GM18861 (cell line): ENCODE measurements around the gene DPYSL5.
"Not testable (repeated sequence)": the region's sequence is repeated elsewhere in the genome, so short reads cannot be mapped to it uniquely, and the experiment has no call there.

Experiments
- ATAC-seq: cut with Tn5 transposase; IDR thresholded peaks from one replicate; pipeline ENCODE4 v1.9.1; 2021; ENCODE audit not compliant: unreplicated experiment

The DPYSL5 gene

DNA sequence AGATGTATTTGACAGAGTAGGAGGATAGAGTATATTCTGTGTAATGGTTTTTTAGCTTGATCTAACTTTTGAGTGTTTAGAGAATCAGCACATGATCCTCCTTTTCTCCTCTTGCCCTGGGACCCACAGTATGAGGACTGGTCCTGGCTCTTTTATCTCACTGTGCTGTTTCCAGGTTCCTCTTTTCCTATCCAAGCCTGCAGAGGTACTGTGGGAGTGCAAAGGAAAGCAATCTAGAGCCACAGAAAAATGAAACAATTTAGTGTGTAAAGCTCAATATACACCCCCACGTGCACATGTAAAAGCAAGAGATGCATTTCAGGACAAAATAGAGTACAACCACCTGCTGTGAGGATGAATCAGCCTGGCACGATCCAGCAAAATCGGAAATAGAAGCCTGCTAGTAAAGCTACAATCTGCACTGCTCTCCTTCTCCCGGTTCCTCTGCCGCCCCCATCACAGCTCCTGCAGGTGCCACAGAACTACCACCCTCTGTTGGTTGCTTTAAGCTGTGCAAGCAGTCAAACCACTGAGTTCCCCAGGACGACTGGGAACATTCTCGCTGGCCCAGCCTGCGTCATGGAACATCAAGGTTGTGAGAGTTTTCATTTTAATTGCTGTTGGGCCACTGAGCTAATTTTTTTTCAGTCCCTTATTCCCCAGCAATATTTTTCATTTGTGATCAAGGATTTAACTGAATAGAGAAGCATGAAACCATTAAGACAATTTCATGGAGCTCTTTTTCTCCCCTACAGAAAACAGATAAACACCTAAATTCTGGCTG lies 74.7 kb downstream of the DPYSL5 start:
- no peak for ATAC-seq

- ATAC-seq, result not testable (repeated sequence)
Measured at GRCh38 chr2:26923189-26923466, 75.2 kb downstream of the DPYSL5 start.

DNA sequence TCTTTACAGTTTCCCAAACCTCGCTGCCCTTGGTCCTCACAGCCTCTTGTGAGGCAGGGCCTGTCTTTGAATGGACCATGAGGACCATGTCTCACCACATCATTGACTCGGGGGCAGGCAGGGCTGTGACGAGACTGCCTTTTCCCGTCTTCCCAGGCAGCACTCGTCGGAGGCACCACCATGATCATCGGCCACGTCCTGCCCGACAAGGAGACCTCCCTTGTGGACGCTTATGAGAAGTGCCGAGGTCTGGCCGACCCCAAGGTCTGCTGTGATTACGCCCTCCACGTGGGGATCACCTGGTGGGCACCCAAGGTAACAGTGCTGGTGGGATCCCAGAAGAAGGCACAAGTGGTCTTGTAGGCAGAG lies 76.8 kb downstream of the DPYSL5 start:
- no peak for ATAC-seq

DNA sequence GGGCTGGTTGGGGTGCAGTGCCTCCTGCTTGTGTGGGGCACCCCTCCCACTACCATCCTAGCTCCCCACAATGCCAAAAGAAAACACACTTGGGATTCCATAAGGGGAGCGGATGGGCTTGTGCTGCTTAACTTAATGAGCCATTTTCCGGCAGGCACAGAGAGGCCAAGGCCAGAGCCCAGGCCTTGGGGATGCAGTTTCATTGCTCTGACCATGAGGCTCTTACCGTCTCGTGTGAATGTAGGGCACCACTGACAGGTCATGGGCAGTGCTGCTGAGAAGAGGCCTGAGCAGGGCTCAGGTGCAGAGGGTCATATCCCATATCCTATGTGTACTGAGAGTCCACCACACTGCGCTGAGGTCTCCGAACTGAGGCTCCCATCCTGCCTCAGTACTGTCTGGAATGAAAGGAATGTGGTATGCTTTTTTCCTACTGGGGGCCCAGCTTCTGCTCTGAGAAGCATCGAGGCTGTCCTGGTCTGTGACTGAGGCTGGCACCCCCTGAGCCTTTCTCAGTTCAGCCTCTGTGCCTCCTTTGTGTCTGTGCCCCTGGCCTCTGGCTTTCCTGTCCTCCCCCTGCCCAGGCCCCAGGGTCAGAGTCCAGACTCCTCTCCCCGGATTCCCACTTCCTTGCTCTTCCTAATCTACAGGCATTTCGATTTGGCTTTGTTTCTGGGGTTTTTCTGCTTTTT lies 77.3 kb downstream of the DPYSL5 start:
- no peak for ATAC-seq

GRCh38 chr2:26927221-26927620 lies 79.3 kb downstream of the DPYSL5 start:
- ATAC-seq, result no peak

DNA sequence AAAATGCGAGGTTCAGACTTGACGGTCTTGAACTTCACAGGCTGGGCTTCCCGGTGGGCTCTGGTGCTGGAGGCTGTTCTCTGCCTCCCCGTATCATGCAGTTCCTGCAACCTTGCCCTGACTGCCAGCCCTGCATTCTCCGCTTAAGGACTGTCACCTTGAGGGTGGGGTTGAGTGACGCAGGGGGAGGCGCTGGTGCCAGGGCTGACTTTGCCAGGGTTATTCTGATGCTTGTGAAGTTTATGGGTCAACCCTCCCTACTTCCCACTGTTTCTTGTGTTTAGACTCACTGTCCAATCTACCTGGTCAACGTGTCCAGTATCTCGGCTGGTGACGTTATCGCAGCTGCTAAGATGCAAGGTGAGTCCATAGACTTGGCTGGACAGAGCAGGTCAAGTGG lies 85.0 kb downstream of the DPYSL5 start:
- ATAC-seq, result no peak

- ATAC-seq, result no peak
Measured at GRCh38 chr2:26933431-26934334, 85.8 kb downstream of the DPYSL5 start.

DNA sequence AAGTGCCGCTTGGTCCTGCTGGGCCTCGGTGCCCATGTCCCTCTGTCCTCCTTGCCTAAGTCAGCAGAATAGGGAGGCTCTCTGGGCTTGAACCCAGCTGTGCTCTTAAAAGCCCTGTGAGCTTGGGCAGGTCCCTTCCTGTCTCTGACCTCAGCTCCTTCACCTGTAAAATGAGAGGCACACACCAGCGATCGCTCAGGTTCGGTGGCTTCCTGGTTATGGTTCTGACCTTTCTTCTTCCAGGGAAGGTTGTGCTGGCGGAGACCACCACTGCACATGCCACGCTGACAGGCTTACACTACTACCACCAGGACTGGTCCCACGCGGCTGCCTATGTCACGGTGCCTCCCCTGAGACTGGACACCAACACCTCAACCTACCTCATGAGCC lies 86.4 kb downstream of the DPYSL5 start:
- no peak for ATAC-seq

DNA sequence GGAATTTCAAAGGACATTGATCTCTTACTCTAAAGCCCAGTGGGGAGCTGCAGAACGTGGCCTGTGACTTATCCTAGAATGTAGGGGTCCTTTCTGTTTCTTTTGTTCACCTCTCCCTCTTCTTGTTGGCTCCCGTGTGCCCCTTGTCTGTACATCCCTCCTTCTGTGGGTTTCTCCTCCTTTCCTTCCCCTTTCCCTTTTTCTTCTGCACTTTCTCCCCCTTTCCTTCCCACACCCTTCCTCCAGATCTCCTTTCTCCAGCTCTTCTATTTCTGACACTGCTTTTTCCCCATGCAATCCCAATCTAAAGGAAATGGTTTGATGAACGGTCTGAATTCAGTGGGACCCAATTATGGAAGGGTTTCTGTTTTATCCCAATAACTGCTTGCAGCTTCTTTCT lies 87.1 kb downstream of the DPYSL5 start:
- no peak for ATAC-seq

GRCh38 chr2:26936855-26937254 lies 88.9 kb downstream of the DPYSL5 start:
- ATAC-seq, result no peak

- ATAC-seq, result no peak
Measured at GRCh38 chr2:26938399-26939118, 90.6 kb downstream of the DPYSL5 start.

- no peak for ATAC-seq
Measured at GRCh38 chr2:26940001-26940400, 92.1 kb downstream of the DPYSL5 start.

DNA sequence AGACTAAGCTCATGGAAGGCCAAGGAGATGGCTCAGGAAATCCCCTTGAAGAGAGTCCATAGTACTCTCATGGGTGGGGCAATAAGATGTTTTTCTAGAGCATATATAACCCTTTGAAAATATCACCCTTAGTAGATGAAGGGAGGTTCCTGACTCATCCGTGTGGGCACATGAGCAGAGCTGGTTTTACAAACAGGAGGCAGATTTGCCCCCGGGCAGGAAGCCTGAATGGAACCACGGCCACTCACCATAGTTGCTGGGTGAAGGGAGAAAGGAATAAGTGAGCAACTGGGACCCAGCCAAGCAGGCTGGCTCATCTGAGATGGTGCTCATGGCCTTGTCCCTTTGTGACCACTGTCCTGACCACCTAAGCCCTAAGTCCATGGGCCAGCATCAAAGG lies 93.6 kb downstream of the DPYSL5 start:
- no peak for ATAC-seq

DNA sequence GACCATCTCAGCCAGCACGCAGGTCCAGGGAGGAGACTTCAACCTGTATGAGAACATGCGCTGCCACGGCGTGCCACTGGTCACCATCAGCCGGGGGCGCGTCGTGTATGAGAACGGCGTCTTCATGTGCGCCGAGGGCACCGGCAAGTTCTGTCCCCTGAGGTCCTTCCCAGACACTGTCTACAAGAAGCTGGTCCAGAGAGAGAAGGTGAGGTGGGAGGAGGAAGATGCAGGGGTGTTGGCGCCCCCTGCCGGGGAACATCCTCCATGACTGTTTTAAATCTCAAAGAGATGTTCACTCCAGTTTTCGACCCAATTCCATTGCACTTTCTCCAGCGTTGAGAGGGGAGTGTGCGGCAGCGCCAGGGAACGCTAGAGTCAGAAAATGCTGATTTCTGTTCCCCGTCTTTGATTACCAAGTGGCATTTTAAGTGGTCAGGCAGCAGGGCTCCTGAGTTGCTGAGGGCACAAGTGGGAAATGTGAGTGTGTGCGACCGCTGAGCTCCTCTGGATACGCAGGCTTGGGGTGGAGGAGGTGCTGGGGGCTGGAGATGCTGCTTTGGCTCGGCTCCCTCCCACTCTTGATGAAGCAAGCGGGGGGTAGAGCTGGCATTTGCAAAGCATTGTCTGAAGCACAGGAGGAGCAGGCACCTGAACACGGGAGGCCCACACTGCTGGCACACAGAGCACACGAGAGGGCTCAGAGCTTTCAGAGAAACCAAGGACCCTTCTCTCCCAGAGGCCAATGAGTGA lies 94.8 kb downstream of the DPYSL5 start:
- ATAC-seq, result no peak

DNA sequence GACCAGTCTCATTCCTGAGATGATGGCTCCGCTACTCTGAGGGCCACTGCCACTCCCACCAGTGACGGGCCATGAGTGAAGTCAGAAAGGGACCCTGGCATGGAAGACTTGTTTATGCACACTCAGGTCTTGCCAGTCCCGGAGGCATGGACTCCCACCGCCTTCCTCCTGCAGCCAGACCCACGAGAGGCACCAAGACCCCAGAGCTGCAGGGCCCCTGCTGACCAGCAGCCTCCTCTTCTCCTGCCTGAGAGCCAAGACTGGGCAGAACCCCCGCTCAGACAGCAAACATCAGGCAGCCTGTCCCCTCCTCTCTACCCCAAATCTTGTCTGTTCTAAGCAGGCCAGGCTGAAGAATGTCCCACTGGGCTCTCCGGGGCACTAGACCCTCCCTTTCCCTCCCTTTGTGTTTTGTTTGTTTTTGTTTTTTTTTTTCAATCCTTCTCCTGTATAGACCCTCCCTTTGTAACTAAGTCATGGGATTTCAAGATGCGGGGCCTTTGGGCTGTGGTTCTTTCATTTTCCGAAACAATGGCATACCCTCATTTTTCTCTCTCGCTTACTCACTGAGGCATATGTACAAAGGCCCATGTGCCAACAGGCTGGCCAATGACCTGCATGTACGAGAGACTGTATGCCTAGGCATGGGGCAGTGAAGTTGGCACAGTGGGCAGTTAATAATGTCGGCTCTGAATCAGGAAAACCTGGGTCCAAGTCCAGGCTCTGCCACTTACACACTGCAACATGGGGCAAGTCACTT lies 98.2 kb downstream of the DPYSL5 start:
- no peak for ATAC-seq

GRCh38 chr2:26946841-26947784 lies 99.2 kb downstream of the DPYSL5 start:
- no peak for ATAC-seq

DNA sequence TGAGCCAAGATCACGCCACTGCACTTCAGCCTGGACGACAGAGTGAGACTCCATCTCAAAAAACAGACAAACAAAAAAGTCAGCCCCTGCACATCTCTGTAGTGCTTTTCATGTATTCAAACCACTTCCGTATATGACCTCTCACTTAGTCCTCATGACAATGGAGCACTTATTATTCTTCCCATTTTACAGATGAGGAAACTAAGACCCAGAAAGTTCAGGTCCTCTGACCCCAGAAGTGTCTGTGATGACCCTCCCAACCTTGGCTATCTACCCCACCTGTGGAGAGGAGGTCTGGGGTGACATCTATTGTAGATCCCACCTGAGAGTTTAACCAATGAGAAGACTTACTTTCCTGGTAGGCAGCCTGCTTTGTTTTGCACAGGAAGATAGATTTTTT lies 100.9 kb downstream of the DPYSL5 start:
- no peak for ATAC-seq

- no peak for ATAC-seq
Measured at GRCh38 chr2:26950246-26950645, 102.3 kb downstream of the DPYSL5 start.

- ATAC-seq, result no peak
Measured at GRCh38 chr2:26951236-26951635, 103.3 kb downstream of the DPYSL5 start.
